H9 (cell line): Measurements from ENCODE around the gene ENGASE. TPM values are rescaled to one million over a fixed set of nuclear protein-coding genes. Genes with fewer than 3 reads are reported as not detected.

Source experiments
- DNase-seq: peaks from one replicate; pipeline ENCODE4 v3.0.0-alpha.2; 2017
- H2AFZ ChIP-seq: one replicate; pipeline ENCODE4 v1.6.1; 2013; ENCODE audit warnings: mild to moderate bottlenecking, low read length, control low read depth, moderate library complexity
- H2AK5ac ChIP-seq: 2 replicates; pipeline ENCODE4 v1.6.1; 2013; ENCODE audit warnings: low read length, control low read depth, mixed read lengths; ENCODE audit not compliant: insufficient read length
- H2BK120ac ChIP-seq: one replicate; pipeline ENCODE4 v1.6.1; 2013; ENCODE audit warnings: low read depth, mild to moderate bottlenecking, low read length, control low read depth, inconsistent platforms; ENCODE audit not compliant: poor library complexity, severe bottlenecking
- H2BK12ac ChIP-seq: 2 replicates; pipeline ENCODE4 v1.6.1; 2013; ENCODE audit warnings: low read length, control low read depth, mixed read lengths, low read depth; ENCODE audit not compliant: insufficient read length
- H2BK15ac ChIP-seq: 2 replicates; pipeline ENCODE4 v1.6.1; 2013; ENCODE audit warnings: low read depth, low read length, control low read depth
- H2BK20ac ChIP-seq: one replicate; pipeline ENCODE4 v1.6.1; 2013; ENCODE audit warnings: low read depth, mild to moderate bottlenecking, low read length, control low read depth, inconsistent platforms; ENCODE audit not compliant: poor library complexity, severe bottlenecking
- H2BK5ac ChIP-seq: 2 replicates; pipeline ENCODE4 v1.6.1; 2013; ENCODE audit warnings: low read length, control low read depth, mixed read lengths; ENCODE audit not compliant: insufficient read length
- H3K14ac ChIP-seq: 2 replicates; pipeline ENCODE4 v1.6.1; 2013; ENCODE audit warnings: low read length, control low read depth; ENCODE audit not compliant: insufficient read depth
- H3K18ac ChIP-seq: 2 replicates; pipeline ENCODE4 v1.6.1; 2013; ENCODE audit warnings: low read depth, mild to moderate bottlenecking, mixed read lengths, low read length, control low read depth; ENCODE audit not compliant: insufficient read length
- H3K23ac ChIP-seq: 2 replicates; pipeline ENCODE4 v1.6.1; 2013; ENCODE audit warnings: low read length, control low read depth, mixed read lengths, low read depth; ENCODE audit not compliant: insufficient read length
- H3K23me2 ChIP-seq: 2 replicates; pipeline ENCODE4 v1.6.1; 2013; ENCODE audit warnings: low read depth, mild to moderate bottlenecking, mixed read lengths, low read length, control low read depth; ENCODE audit not compliant: insufficient read length, poor library complexity, severe bottlenecking
- H3K27ac ChIP-seq: 2 replicates; pipeline ENCODE4 v1.5.1; 2013; ENCODE audit warnings: low read length, control low read depth, mixed read lengths, low read depth; ENCODE audit not compliant: insufficient read length
- H3K27me3 ChIP-seq: 2 replicates; pipeline ENCODE4 v1.6.1; 2013; ENCODE audit warnings: low read length, control low read depth, inconsistent platforms; ENCODE audit not compliant: insufficient read depth
- H3K4ac ChIP-seq: 2 replicates; pipeline ENCODE4 v1.6.1; 2013; ENCODE audit warnings: low read depth, mild to moderate bottlenecking, control low read depth, inconsistent platforms, low read length, moderate library complexity
- H3K4me1 ChIP-seq: 2 replicates; pipeline ENCODE4 v1.6.1; 2013; ENCODE audit warnings: low read length, control low read depth, inconsistent platforms; ENCODE audit not compliant: insufficient read depth
- H3K4me2 ChIP-seq: 2 replicates; pipeline ENCODE4 v1.6.1; 2013; ENCODE audit warnings: low read length, control low read depth, mixed read lengths; ENCODE audit not compliant: insufficient read length, insufficient read depth
- H3K56ac ChIP-seq: 2 replicates; pipeline ENCODE4 v1.6.1; 2013; ENCODE audit warnings: low read depth, mild to moderate bottlenecking, mixed read lengths, low read length, control low read depth; ENCODE audit not compliant: insufficient read length
- H3K79me1 ChIP-seq: 2 replicates; pipeline ENCODE4 v1.6.1; 2013; ENCODE audit warnings: low read depth, mild to moderate bottlenecking, moderate library complexity, low read length, control low read depth, inconsistent platforms; ENCODE audit not compliant: insufficient read depth, poor library complexity, severe bottlenecking
- H3K79me2 ChIP-seq: 2 replicates; pipeline ENCODE4 v1.6.1; 2013; ENCODE audit warnings: low read length, control low read depth, inconsistent platforms; ENCODE audit not compliant: insufficient read depth
- H3K9ac ChIP-seq: 2 replicates; pipeline ENCODE4 v1.6.1; 2013; ENCODE audit warnings: low read length, control low read depth, mixed read lengths; ENCODE audit not compliant: insufficient read length; ENCODE audit errors: extremely low read depth
- H3K9me3 ChIP-seq: one replicate; pipeline ENCODE4 v1.6.1; 2013; ENCODE audit warnings: low read depth, low read length, inconsistent platforms; ENCODE audit not compliant: control insufficient read depth
- H3T11ph ChIP-seq: one replicate; pipeline ENCODE4 v1.6.1; 2013; ENCODE audit warnings: mild to moderate bottlenecking, low read length, control low read depth, inconsistent platforms
- H4K20me1 ChIP-seq: one replicate; pipeline ENCODE4 v1.6.1; 2013; ENCODE audit not compliant: control insufficient read depth, insufficient read length, insufficient read depth
- H4K5ac ChIP-seq: 2 replicates; pipeline ENCODE4 v1.6.1; 2013; ENCODE audit warnings: low read depth, mild to moderate bottlenecking, mixed read lengths, low read length, control low read depth; ENCODE audit not compliant: insufficient read length
- H4K8ac ChIP-seq: replicated peaks from 2 replicates; pipeline ENCODE4 v1.6.1; 2013; ENCODE audit warnings: low read length, control low read depth, mixed read lengths, low read depth; ENCODE audit not compliant: insufficient read length
- H4K91ac ChIP-seq: 2 replicates; pipeline ENCODE4 v1.6.1; 2013; ENCODE audit warnings: low read depth, mild to moderate bottlenecking, moderate library complexity, mixed read lengths, low read length, control low read depth; ENCODE audit not compliant: insufficient read length
- H3K27ac Mint-ChIP-seq, 3 experiments: 2 replicates in 2 of 3; 3 replicates in 1 of 3; pipeline ENCODE4 v1.8.0; 2020 to 2021; ENCODE audit warnings: mixed read lengths in 3 of 3, mild to moderate bottlenecking in 1 of 3, moderate library complexity in 1 of 3
- H3K27me3 Mint-ChIP-seq: 2 replicates; pipeline ENCODE4 v1.8.0; 2021; ENCODE audit warnings: low read depth, mild to moderate bottlenecking, moderate library complexity, mixed read lengths
- H3K36me3 Mint-ChIP-seq, 3 experiments: 2 replicates in 2 of 3; 3 replicates in 1 of 3; pipeline ENCODE4 v1.8.0; 2020 to 2021; ENCODE audit warnings: low read depth in 3 of 3, mixed read lengths in 3 of 3; ENCODE audit not compliant: insufficient read depth in 1 of 3
- H3K4me1 Mint-ChIP-seq, 2 experiments: 2 replicates each; pipeline ENCODE4 v1.8.0; 2020; ENCODE audit warnings: mixed read lengths in 2 of 2
- H3K4me3 Mint-ChIP-seq, 2 experiments: 2 replicates in 1 of 2; 3 replicates in 1 of 2; pipeline ENCODE4 v1.8.0; 2020 to 2021; ENCODE audit warnings: mild to moderate bottlenecking in 2 of 2, mixed read lengths in 2 of 2, moderate library complexity in 1 of 2
- H3K9me3 Mint-ChIP-seq, 2 experiments: 2 replicates in 1 of 2; 3 replicates in 1 of 2; pipeline ENCODE4 v1.8.0; 2020; ENCODE audit warnings: mild to moderate bottlenecking in 2 of 2, mixed read lengths in 2 of 2, moderate library complexity in 1 of 2
- WGBS: extraction: QIAGEN DNeasy Blood & Tissue Kit; methylation state at CpG from one replicate; pipeline ENCODE4 v1.1.7; 2013; ENCODE audit warnings: missing lambda C conversion rate, low lambda C conversion rate, mixed read lengths; ENCODE audit not compliant: insufficient read length; ENCODE audit errors: extremely low coverage; 5-methylcytosine and 5-hydroxymethylcytosine counted together
- total RNA-seq: library from RNA; stranded (reverse); gene quantifications from 2 replicates; pipeline ENCODE4 v1.2.1, GENCODE V29; 2021
- TF ChIP-seq, protein P1 (sequence below): fragments of 200-600 bp; sonication (generic); conservative IDR thresholded peaks from 3 replicates; pipeline ENCODE4 v1.8.0; 2021; ENCODE audit warnings: antibody characterized with exemption, mild to moderate bottlenecking

Gene ENGASE
- total RNA-seq, 1 experiment from 2014 or later, result 20.6 TPM

GRCh38 chr17:79057737-79058385 is 16.8 kb upstream of the ENGASE start:
- Histone ChIP-seq H3K9ac (no peak overlapping the region), H3K27me3 (no peaks in the 10 kb centered on the region), H3K9me3 (no peaks in the 10 kb centered on the region), H3K79me2 (no peaks in the 10 kb centered on the region), H3K4me2 (no peak overlapping the region), H3K14ac (no peak overlapping the region), H2BK20ac (no peak overlapping the region), H4K20me1 (no peaks in the 10 kb centered on the region), H2BK120ac (no peak overlapping the region), H3K23ac (no peak overlapping the region), H3T11ph (no peak overlapping the region), H3K23me2 (no peaks in the 10 kb centered on the region), H3K56ac (no peak overlapping the region), H3K4me1 (no peaks in the 10 kb centered on the region), H4K8ac (no peak overlapping the region), H2BK12ac (no peak overlapping the region), H2BK15ac (no peak overlapping the region), H3K4ac (no peak overlapping the region), H3K27ac (no peak overlapping the region), H4K91ac (no peak overlapping the region), H2BK5ac (no peak overlapping the region), H3K18ac (no peak overlapping the region), H2AK5ac (no peak overlapping the region), H2AFZ (no peak overlapping the region), H3K79me1 (no peaks in the 10 kb centered on the region), H4K5ac (no peak overlapping the region)
- Mint-ChIP-seq H3K9me3 (peaks cover 19 to 24% of the 10 kb centered on the region in 2 experiments), H3K4me3 (no peak overlapping the region), H3K36me3 (peaks cover 0 to 4% (median 0%) of the 10 kb centered on the region in 3 experiments; a peak in 2 of 7 replicates), H3K4me1 (no peaks in the 10 kb centered on the region), H3K27me3 (peaks cover 32% of the 10 kb centered on the region), H3K27ac (no peak overlapping the region)
- DNase-seq, result no peak
- no CpG with 5 or more reads among the region's 10 CpGs for WGBS
- TF ChIP-seq, protein P1, sequence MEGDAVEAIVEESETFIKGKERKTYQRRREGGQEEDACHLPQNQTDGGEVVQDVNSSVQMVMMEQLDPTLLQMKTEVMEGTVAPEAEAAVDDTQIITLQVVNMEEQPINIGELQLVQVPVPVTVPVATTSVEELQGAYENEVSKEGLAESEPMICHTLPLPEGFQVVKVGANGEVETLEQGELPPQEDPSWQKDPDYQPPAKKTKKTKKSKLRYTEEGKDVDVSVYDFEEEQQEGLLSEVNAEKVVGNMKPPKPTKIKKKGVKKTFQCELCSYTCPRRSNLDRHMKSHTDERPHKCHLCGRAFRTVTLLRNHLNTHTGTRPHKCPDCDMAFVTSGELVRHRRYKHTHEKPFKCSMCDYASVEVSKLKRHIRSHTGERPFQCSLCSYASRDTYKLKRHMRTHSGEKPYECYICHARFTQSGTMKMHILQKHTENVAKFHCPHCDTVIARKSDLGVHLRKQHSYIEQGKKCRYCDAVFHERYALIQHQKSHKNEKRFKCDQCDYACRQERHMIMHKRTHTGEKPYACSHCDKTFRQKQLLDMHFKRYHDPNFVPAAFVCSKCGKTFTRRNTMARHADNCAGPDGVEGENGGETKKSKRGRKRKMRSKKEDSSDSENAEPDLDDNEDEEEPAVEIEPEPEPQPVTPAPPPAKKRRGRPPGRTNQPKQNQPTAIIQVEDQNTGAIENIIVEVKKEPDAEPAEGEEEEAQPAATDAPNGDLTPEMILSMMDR, result no peak
